ENCODE measurements around the gene OR1N1.

The OR1N1 gene

GRCh38 chr9:122518841-122519240 lies 8.3 kb downstream of the OR1N1 start, which contains the start of gene OR1J4:
Gene OR1J4 (plus strand): TSS chr9:122519141. CDS start chr9:122519141, 0 bp downstream.
- no peaks in the 10 kb centered on the region for H3K9me3 Mint-ChIP-seq
- H3K27ac Mint-ChIP-seq = no peak within 1 kb of the TSS
- no peaks in the 10 kb centered on the region for H3K4me1 Mint-ChIP-seq (ENCODE audit: low read depth in 2 of 2)
- DNase-seq (no peak), ATAC-seq (replicated peaks) (no peak)
- H3K36me3 Mint-ChIP-seq (ENCODE audit: insufficient read depth) = no peaks in the 10 kb centered on the region
- H3K27me3 Mint-ChIP-seq = peaks cover 17 to 29% of the 10 kb centered on the region in 2 donors
- H3K4me3 Mint-ChIP-seq = no peak within 1 kb of the TSS

GRCh38 chr9:122518226-122518625 lies 8.9 kb downstream of the OR1N1 start:
- Mint-ChIP-seq H3K4me1 (ENCODE audit: low read depth in 2 of 2) (no peaks in the 10 kb centered on the region), H3K27me3 (peaks cover 13 to 23% of the 10 kb centered on the region in 2 donors), H3K36me3 (ENCODE audit: insufficient read depth) (no peaks in the 10 kb centered on the region), H3K4me3 (no peak overlapping the region), H3K27ac (no peak overlapping the region), H3K9me3 (no peaks in the 10 kb centered on the region)
- DNase-seq (no peak), ATAC-seq (replicated peaks) (no peak)

- Mint-ChIP-seq H3K27ac (no peak within 1 kb of the TSS), H3K36me3 (ENCODE audit: insufficient read depth) (no peaks in the 10 kb centered on the region), H3K9me3 (no peaks in the 10 kb centered on the region), H3K4me1 (ENCODE audit: low read depth in 2 of 2) (no peaks in the 10 kb centered on the region), H3K4me3 (no peak within 1 kb of the TSS), H3K27me3 (peaks cover 34 to 39% of the 10 kb centered on the region in 2 donors)
- no peak for ATAC-seq (replicated peaks)
- no peak for DNase-seq
Observed at GRCh38 chr9:122510502-122510901, 16.6 kb downstream of the OR1N1 start, which contains the start of gene OR1J2. Gene OR1J2 (plus strand): TSS chr9:122510802. CDS start chr9:122510802, 0 bp downstream.

GRCh38 chr9:122506964-122507363 lies 20.1 kb downstream of the OR1N1 start:
- H3K4me1 Mint-ChIP-seq (ENCODE audit: low read depth in 2 of 2) = no peaks in the 10 kb centered on the region
- ATAC-seq (replicated peaks) = no peak
- H3K36me3 Mint-ChIP-seq (ENCODE audit: insufficient read depth) = no peaks in the 10 kb centered on the region
- H3K27ac Mint-ChIP-seq = no peak overlapping the region
- H3K9me3 Mint-ChIP-seq = no peaks in the 10 kb centered on the region
- no peak for DNase-seq
- peaks cover 27 to 45% of the 10 kb centered on the region in 2 donors for H3K27me3 Mint-ChIP-seq
- H3K4me3 Mint-ChIP-seq = no peak overlapping the region

- H3K4me1 Mint-ChIP-seq (ENCODE audit: low read depth in 2 of 2) = no peaks in the 10 kb centered on the region
- ATAC-seq (replicated peaks) (peak; percentile 37), DNase-seq (peak in 2 of 3 experiments; percentile 13 to 17)
- no peaks in the 10 kb centered on the region for H3K36me3 Mint-ChIP-seq (ENCODE audit: insufficient read depth)
- peaks cover 50 to 51% of the 10 kb centered on the region in 2 donors for H3K27me3 Mint-ChIP-seq
- H3K9me3 Mint-ChIP-seq = no peaks in the 10 kb centered on the region
- H3K4me3 Mint-ChIP-seq = no peak overlapping the region
- H3K27ac Mint-ChIP-seq = no peak overlapping the region
Observed at GRCh38 chr9:122498883-122499288, 28.2 kb downstream of the OR1N1 start.

DNA sequence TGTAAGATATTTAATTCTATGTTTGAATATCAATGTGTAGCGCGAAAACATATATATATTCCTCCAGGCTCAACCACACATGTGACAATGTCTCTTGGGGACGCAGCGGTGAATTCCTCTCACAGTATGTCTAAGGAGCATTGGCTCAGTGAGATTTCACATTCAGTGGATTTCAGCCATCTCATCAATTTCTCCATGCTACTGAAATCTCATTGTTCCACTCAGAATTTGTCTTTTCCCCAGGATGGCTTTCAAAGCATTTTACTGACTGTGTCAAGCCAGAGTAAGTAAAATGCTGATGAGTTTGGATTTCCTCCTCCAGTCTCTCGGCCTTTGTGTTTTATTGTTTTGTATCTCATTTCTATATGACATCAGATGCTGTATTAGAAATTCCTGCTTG lies 48.0 kb downstream of the OR1N1 start:
- ATAC-seq (replicated peaks) = no peak
- no peaks in the 10 kb centered on the region for H3K36me3 Mint-ChIP-seq (ENCODE audit: insufficient read depth)
- no peaks in the 10 kb centered on the region for H3K4me1 Mint-ChIP-seq (ENCODE audit: low read depth in 2 of 2)
- peaks cover 50 to 58% of the 10 kb centered on the region in 2 donors for H3K27me3 Mint-ChIP-seq
- no peak overlapping the region for H3K27ac Mint-ChIP-seq
- no peak for DNase-seq
- no peak overlapping the region for H3K4me3 Mint-ChIP-seq
- H3K9me3 Mint-ChIP-seq = no peaks in the 10 kb centered on the region

GRCh38 chr9:122477826-122478225 lies 49.3 kb downstream of the OR1N1 start, which contains the start of gene OR1J1:
Gene OR1J1 (minus strand): TSS chr9:122477926. CDS start chr9:122477926, 0 bp downstream.
- Mint-ChIP-seq H3K27ac (no peak within 1 kb of the TSS), H3K36me3 (ENCODE audit: insufficient read depth) (no peaks in the 10 kb centered on the region), H3K4me1 (ENCODE audit: low read depth in 2 of 2) (no peaks in the 10 kb centered on the region), H3K4me3 (no peak within 1 kb of the TSS), H3K27me3 (peaks cover 60% of the 10 kb centered on the region in 2 donors), H3K9me3 (no peaks in the 10 kb centered on the region)
- no peak for DNase-seq
- ATAC-seq (replicated peaks) = no peak

DNA sequence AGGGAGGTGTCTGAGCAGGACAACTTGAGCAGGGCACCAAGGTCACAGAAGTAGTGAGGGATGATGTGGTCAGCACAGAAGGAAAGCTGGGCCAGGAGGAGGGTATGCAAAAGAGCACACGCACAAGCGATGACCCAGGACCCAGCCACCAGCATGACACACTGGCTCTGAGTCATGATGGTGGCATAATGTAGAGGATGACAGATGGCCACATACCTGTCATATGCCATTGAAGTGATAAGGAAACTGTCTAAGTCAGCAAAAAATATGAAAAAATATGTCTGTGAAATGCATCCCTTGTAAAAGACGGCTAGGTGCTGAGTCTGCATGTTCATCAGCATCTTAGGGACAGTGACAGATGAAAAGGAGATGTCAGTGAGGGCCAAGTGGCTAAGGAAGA lies 49.7 kb downstream of the OR1N1 start:
- H3K9me3 Mint-ChIP-seq = no peaks in the 10 kb centered on the region
- H3K36me3 Mint-ChIP-seq (ENCODE audit: insufficient read depth) = no peaks in the 10 kb centered on the region
- peaks cover 60 to 62% of the 10 kb centered on the region in 2 donors for H3K27me3 Mint-ChIP-seq
- ATAC-seq (replicated peaks) (no peak), DNase-seq (no peak)
- H3K4me1 Mint-ChIP-seq (ENCODE audit: low read depth in 2 of 2) = no peaks in the 10 kb centered on the region
- no peak overlapping the region for H3K27ac Mint-ChIP-seq
- no peak overlapping the region for H3K4me3 Mint-ChIP-seq

Data from effector memory CD8-positive, alpha-beta T cell (primary cell).